HG03520 (cell line): ENCODE data around the gene CHD2.
"Not testable (repeated sequence)": the region's sequence is repeated elsewhere in the genome, so short reads cannot be mapped to it uniquely, and the experiment has no call there.

Experiments
- ATAC-seq: cut with Tn5 transposase; IDR thresholded peaks from one replicate; pipeline ENCODE4 v1.9.1; 2021; ENCODE audit warnings: mild to moderate bottlenecking, moderate library complexity; ENCODE audit not compliant: unreplicated experiment

CHD2 gene

GRCh38 chr15:93007994-93008393 is 107.9 kb downstream of the CHD2 start:
- ATAC-seq: no peak

DNA sequence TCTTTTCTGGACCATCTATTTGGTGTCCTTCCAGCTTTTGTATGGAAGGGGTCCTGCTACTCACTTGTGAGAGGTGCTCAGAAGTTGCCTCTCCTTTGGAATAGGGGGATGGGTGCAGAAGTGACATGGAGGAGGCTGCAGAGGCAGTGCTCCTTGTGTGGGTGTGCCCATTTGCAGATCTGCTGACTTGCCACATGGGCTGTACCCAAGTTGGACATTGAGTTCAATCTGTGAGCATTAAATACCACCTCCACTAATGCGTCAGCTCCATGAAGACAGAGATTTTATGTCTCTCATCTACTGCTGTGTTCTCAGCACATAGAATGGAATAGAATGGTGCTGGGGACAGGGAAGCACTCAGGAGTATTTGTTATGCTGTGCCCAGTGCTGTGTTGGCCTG is 112.7 kb downstream of the CHD2 start:
- ATAC-seq: no peak

DNA sequence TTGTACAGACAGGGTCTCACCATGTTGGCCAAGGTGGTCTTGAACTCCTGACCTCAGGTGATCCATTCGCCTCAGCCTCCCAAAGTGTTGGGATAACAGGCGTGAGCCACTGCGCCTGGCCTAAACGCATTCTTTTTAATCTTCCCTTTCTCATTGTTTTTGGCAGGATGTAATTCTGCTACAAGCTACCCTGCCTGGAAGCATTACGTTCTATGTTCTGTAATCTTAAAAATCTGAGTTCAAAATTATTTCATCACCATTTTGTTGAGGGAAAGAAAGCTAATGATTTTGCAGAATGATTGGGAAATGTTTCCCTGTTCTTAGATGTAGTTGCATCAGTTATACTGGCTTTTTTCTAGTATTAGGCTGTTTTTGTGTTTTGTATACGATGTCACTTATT is 117.4 kb downstream of the CHD2 start:
- no peak for ATAC-seq

GRCh38 chr15:93018574-93018973 is 118.5 kb downstream of the CHD2 start:
- no peak for ATAC-seq

GRCh38 chr15:93019090-93019489 is 119.0 kb downstream of the CHD2 start:
- no peak for ATAC-seq

DNA sequence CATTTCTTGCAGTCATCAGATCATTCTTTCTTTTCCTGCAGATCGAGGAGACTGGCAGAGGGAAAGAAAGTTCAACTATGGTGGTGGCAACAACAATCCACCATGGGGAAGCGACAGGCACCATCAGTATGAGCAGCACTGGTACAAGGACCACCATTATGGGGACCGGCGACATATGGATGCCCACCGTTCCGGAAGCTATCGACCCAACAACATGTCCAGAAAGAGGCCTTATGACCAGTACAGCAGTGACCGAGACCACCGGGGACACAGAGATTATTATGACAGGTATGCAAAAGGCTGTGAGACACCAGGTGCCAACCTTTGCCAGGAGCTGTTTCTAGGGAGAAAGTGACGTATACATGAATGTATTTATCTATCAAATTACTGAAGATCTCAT is 119.8 kb downstream of the CHD2 start:
- no peak for ATAC-seq

DNA sequence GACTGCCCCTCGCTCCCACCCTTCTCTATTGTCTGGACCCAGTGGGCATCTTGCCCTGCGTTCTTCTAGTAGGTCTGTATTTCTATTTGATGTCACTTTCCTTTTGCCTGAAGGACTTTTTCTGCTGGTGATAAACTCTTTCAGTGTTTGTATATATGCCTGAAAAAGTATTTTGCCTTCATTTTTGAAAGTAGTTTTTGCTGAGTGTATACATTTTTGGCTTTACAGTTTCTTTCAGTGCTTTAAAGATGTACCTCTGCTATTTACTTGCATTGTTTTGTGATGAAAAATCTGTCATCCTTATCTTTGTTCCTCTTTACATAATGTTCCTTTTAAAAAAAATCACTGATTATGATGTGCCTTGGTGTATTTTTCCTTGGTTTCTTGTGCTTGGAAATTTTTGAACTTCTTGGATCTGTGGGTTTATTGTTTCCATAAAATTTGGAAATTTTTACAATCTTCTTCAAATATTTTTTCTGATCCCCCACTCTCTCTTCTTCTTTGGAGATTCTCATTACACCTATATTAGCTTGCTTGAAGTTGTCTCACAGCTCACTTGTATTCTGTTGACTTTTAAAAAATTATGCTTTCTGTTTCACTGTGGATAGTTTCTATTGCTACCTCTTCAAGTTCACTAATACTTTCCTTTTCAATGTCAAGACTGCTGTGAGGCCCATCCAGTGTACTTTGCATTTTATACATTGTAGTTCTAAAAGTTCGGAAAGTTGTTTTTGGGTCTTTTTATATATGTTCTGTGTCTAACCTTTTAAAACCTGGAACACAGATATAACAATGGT is 121.0 kb downstream of the CHD2 start:
- peak; percentile 73 for ATAC-seq

GRCh38 chr15:93024293-93024692 is 124.2 kb downstream of the CHD2 start:
- no peak for ATAC-seq

DNA sequence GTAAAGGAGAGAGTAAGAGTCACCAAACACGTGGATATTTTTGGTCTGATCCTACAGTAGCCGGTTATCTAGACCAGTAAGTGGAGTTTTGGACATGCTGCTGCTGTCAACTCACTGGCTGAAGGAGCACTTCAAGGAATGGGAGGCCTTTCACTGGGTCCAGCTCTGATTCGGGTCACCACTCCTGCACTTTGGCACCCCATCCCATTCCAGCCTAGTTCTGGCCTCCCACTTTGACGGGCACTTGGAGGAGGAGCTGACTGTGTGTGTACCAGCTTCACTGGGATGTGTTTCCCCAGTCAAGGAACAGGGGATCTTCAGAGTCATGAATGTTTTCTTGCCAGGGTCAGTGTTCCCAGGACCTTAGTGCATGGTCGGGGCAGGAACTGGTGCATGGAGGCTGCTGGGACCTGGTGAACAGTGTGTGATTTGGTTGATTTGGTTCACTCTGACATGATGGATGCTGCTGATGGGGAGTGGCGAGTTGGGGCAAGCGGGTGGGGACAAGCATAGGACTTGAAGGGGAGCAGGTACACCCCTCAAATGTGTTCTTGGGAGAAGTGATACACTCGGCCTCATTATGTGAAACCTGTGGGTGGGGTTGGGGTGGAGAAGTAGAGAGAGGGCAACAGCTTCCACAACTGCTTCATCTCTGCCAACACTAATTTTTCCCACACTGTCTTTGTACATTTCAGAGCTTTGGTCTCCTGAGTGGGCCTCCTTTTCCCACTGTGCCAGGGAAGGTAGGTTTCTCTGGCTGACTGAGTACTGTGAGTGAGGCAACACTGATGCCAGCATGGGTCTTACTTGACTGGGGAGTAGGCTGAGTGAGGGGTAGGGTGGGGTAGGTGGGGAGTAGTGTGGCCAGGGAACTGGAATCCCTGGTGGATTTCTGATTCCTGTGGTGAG is 124.8 kb downstream of the CHD2 start:
- ATAC-seq: no peak

DNA sequence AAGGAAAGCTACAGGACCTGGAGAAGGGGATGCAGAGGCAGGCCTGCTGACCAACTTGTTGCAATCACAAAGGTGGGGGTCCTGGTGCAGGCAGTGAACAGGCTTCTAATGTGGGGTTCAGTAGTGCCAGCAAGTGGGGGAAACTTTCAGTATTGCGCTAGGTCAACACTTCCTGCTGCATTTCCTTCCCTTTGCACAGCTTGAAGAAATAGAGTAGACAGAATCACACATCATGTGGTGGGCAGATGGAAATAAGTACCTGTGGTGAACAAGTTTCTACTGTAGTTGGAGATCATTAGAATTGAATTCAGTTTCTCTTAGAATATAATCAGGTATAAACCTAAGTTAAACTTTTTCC is 125.5 kb downstream of the CHD2 start:
- ATAC-seq: no peak

GRCh38 chr15:93026380-93026817 is 126.3 kb downstream of the CHD2 start:
- no peak for ATAC-seq

DNA sequence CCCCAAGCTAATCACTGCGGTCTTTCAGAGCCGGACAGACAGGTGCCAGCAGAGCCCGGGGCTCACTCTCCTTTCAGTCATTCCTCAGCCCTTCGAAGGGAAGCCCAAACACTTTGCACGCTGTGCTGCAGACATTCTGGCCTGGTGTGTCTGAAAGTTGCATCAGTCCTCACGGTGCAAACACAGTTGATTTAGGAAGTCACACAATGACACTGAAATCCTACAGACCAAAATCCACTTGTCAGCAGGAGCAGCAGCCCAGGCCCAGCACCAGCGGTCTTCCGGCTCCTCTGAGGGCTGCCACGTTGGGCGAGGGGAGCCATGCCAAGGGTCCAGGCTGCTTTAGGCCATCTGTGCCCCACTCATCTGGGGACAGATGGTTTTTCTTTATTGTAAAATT is 127.3 kb downstream of the CHD2 start:
- ATAC-seq: no peak

DNA sequence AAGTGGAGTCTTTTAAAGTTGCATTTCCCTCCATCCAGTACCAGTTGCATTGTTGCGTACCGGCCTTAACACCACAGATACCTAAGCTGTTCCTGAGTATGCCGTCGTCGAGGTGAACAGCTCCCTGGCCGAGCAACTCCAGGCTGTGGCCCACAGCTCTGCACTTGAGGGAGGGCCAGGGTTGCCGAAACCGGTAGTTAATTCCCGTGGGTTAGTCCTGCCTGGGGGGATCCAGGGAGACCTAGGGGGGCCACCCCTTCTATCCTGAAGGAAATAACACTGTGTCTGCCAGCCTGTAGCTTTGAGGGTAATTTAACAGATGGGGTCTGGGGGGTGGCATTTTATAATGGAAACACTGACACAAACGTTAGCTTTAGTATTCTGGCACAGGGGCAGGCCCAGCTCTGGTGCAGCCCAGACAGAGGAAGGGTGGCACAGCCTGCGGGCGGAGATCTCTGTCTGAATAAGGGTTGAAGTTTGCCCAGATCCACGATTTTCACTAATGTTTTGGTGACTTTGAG is 128.0 kb downstream of the CHD2 start:
- no peak for ATAC-seq

GRCh38 chr15:93028632-93029213 is 128.6 kb downstream of the CHD2 start:
- no peak for ATAC-seq

DNA sequence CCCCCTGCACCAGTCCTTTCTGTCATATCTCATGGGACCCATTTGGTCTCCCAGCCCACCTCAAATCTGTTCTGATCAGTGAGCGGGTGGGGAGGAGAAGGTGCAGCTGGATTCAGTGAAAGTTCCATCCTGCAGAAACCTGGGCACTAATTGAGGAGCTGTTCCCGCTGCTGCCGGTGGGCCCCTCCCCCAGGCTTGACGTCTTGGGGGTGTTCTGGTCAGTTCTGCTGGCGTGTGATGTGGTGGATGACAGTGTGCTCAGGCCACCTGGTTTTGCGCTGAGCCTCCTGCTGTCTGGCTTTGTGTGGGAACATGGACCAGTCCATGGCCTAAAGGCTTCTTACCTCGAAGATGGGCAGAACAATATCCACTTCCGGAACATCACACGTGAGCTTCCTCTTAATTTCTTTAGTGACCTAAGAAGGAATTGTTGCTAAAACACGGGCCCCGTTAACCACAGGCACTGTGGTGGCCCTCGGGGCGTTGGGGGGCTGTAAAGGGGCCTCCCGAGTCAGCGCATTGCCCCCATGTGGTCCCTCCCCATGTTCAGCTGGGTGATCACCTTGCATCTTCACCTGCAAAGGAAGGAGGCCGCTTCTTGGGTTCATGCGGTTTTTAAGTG is 129.2 kb downstream of the CHD2 start:
- ATAC-seq: no peak

- no peak for ATAC-seq
Measured at GRCh38 chr15:93029836-93030429, 129.8 kb downstream of the CHD2 start.

- peak; percentile 76 for ATAC-seq
Measured at GRCh38 chr15:93030430-93031102, 130.4 kb downstream of the CHD2 start.

DNA sequence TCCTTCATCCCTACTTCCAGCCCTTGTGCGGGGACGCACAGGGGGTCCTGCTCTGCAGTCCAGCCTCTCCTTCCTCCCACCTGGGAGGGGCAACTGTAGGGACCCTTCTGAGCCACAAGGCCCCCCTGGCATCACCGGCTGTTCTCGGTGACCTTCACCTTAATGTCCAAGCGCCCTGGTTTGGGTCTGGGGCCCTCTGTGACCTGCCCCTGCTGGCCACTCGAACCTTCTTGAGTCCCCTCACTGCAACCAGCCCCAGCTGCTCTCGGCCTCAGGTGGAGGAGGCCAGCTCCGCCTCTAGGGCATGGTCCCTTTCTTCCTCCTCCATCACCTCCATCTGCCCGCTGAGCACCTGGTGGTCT is 131.0 kb downstream of the CHD2 start:
- ATAC-seq: no peak

GRCh38 chr15:93031557-93032384 is 131.6 kb downstream of the CHD2 start:
- ATAC-seq: not testable (repeated sequence)
